Natural killer cell treated with Interleukin-12 subunit alpha and Interleukin-12 subunit beta and Interleukin-15 and Interleukin-18, amount 100 ng/mL, for 72 hours (primary cell): Measurements from ENCODE around the gene IL19. TPM values are rescaled to one million over a fixed set of nuclear protein-coding genes. Genes with fewer than 3 reads are reported as not detected.

Experiments
- ATAC-seq, 2 donors: fragments of 150-1000 bp; cut with Tn5 transposase in 1 of 2; sonication (Bioruptor Pico), chemical (Tn5 transposase) in 1 of 2; 2 replicates each; pipeline ENCODE4 v1.10.0; 2021
- DNase-seq: peaks from one replicate; pipeline ENCODE4 v3.0.0; 2022; ENCODE audit warnings: low spot score
- H3K27ac Mint-ChIP-seq, 2 donors: 1 replicate in 1 of 2; 2 replicates in 1 of 2; pipeline ENCODE4 v1.8.0; 2022; ENCODE audit warnings: mixed read lengths in 2 of 2, mild to moderate bottlenecking in 1 of 2, moderate library complexity in 1 of 2
- H3K27me3 Mint-ChIP-seq, 2 donors: 1 replicate in 1 of 2; 2 replicates in 1 of 2; pipeline ENCODE4 v1.8.0; 2022; ENCODE audit warnings: mixed read lengths in 2 of 2
- H3K36me3 Mint-ChIP-seq: one replicate; pipeline ENCODE4 v1.8.0; 2022; ENCODE audit warnings: mixed read lengths
- H3K4me1 Mint-ChIP-seq, 2 donors: 1 replicate in 1 of 2; 2 replicates in 1 of 2; pipeline ENCODE4 v1.8.0; 2022; ENCODE audit warnings: low read depth in 2 of 2, mixed read lengths in 2 of 2, mild to moderate bottlenecking in 1 of 2
- H3K4me3 Mint-ChIP-seq: one replicate; pipeline ENCODE4 v1.8.0; 2022; ENCODE audit warnings: mixed read lengths
- H3K9me3 Mint-ChIP-seq: 2 replicates; pipeline ENCODE4 v1.8.0; 2022; ENCODE audit warnings: mixed read lengths
- total RNA-seq, 2 donors: library from RNA; stranded (reverse); gene quantifications; one replicate each; pipeline ENCODE4 v1.2.3, GENCODE V29; 2022

IL19 gene
- total RNA-seq, 2 donors from 2014 or later = not detected

GRCh38 chr1:206790502-206791250, 20.1 kb downstream of the IL19 start:
- H3K27me3 Mint-ChIP-seq = peaks cover 37 to 59% of the 10 kb centered on the region in 2 donors
- peaks cover 48 to 51% of the 10 kb centered on the region in 2 donors for H3K4me1 Mint-ChIP-seq
- ATAC-seq = no peak
- H3K9me3 Mint-ChIP-seq = no peaks in the 10 kb centered on the region
- peak overlapping the region in 1 of 2 donors; percentile 42 for H3K27ac Mint-ChIP-seq
- H3K36me3 Mint-ChIP-seq = no peaks in the 10 kb centered on the region
- no peak overlapping the region for H3K4me3 Mint-ChIP-seq
- no peak for DNase-seq

GRCh38 chr1:206792939-206793607, 22.5 kb downstream of the IL19 start:
- Mint-ChIP-seq H3K4me3 (no peak overlapping the region), H3K9me3 (no peaks in the 10 kb centered on the region), H3K4me1 (peaks cover 26 to 29% of the 10 kb centered on the region in 2 donors), H3K36me3 (no peaks in the 10 kb centered on the region), H3K27me3 (peaks cover 33 to 35% of the 10 kb centered on the region in 2 donors), H3K27ac (no peak overlapping the region)
- no peak for DNase-seq
- no peak for ATAC-seq

- ATAC-seq (no peak), DNase-seq (no peak)
- Mint-ChIP-seq H3K27ac (peak overlapping the region in 1 of 2 donors; percentile 35), H3K4me1 (peaks cover 25 to 30% of the 10 kb centered on the region in 2 donors), H3K27me3 (peaks cover 30 to 34% of the 10 kb centered on the region in 2 donors), H3K9me3 (no peaks in the 10 kb centered on the region), H3K4me3 (no peak overlapping the region), H3K36me3 (no peaks in the 10 kb centered on the region)
These were observed 23.0 kb downstream of the IL19 start for GRCh38 chr1:206793620-206794019.

GRCh38 chr1:206794294-206794908, 23.8 kb downstream of the IL19 start:
- Mint-ChIP-seq H3K27ac (peak overlapping the region in 1 of 2 donors; percentile 35), H3K4me1 (peaks cover 25 to 30% of the 10 kb centered on the region in 2 donors), H3K27me3 (peaks cover 23 to 37% of the 10 kb centered on the region in 2 donors), H3K36me3 (no peaks in the 10 kb centered on the region), H3K4me3 (no peak overlapping the region), H3K9me3 (no peaks in the 10 kb centered on the region)
- ATAC-seq = no peak
- DNase-seq = no peak

- Mint-ChIP-seq H3K36me3 (no peaks in the 10 kb centered on the region), H3K27ac (no peak overlapping the region), H3K9me3 (no peaks in the 10 kb centered on the region), H3K27me3 (peaks cover 19 to 33% of the 10 kb centered on the region in 2 donors), H3K4me3 (no peak overlapping the region), H3K4me1 (peaks cover 24 to 29% of the 10 kb centered on the region in 2 donors)
- ATAC-seq = no peak
- DNase-seq = no peak
These were observed 25.5 kb downstream of the IL19 start for GRCh38 chr1:206796116-206796515.

- no peak overlapping the region for H3K27ac Mint-ChIP-seq
- ATAC-seq (no peak), DNase-seq (no peak)
- peaks cover 25 to 39% of the 10 kb centered on the region in 2 donors for H3K27me3 Mint-ChIP-seq
- H3K4me1 Mint-ChIP-seq = peaks cover 25 to 31% of the 10 kb centered on the region in 2 donors
- H3K4me3 Mint-ChIP-seq = no peak overlapping the region
- H3K36me3 Mint-ChIP-seq = no peaks in the 10 kb centered on the region
- H3K9me3 Mint-ChIP-seq = no peaks in the 10 kb centered on the region
These were observed 26.4 kb downstream of the IL19 start for GRCh38 chr1:206796981-206797402.

GRCh38 chr1:206797534-206798383, 27.2 kb downstream of the IL19 start:
- Mint-ChIP-seq H3K27ac (no peak overlapping the region), H3K4me3 (no peak overlapping the region), H3K9me3 (no peaks in the 10 kb centered on the region), H3K4me1 (peaks cover 27 to 32% of the 10 kb centered on the region in 2 donors), H3K36me3 (no peaks in the 10 kb centered on the region), H3K27me3 (peaks cover 25 to 38% of the 10 kb centered on the region in 2 donors)
- ATAC-seq (peak in 1 of 2 donors; percentile 49), DNase-seq (no peak)

- Mint-ChIP-seq H3K36me3 (no peaks in the 10 kb centered on the region), H3K27ac (no peak overlapping the region), H3K4me3 (no peak overlapping the region), H3K9me3 (no peaks in the 10 kb centered on the region), H3K27me3 (peaks cover 25 to 39% of the 10 kb centered on the region in 2 donors), H3K4me1 (peaks cover 31 to 39% of the 10 kb centered on the region in 2 donors)
- ATAC-seq = no peak
- no peak for DNase-seq
These were observed 27.9 kb downstream of the IL19 start for GRCh38 chr1:206798384-206798996.

- Mint-ChIP-seq H3K4me1 (peaks cover 29 to 38% of the 10 kb centered on the region in 2 donors), H3K27ac (no peak overlapping the region), H3K27me3 (peaks cover 22 to 35% of the 10 kb centered on the region in 2 donors), H3K9me3 (no peaks in the 10 kb centered on the region), H3K36me3 (no peaks in the 10 kb centered on the region), H3K4me3 (no peak overlapping the region)
- DNase-seq (no peak), ATAC-seq (no peak)
These were observed 28.7 kb downstream of the IL19 start for GRCh38 chr1:206799311-206799710.

- H3K27me3 Mint-ChIP-seq = peaks cover 18 to 34% of the 10 kb centered on the region in 2 donors
- no peaks in the 10 kb centered on the region for H3K9me3 Mint-ChIP-seq
- no peak overlapping the region for H3K4me3 Mint-ChIP-seq
- peaks cover 28 to 41% of the 10 kb centered on the region in 2 donors for H3K4me1 Mint-ChIP-seq
- H3K36me3 Mint-ChIP-seq = no peaks in the 10 kb centered on the region
- ATAC-seq (no peak), DNase-seq (no peak)
- H3K27ac Mint-ChIP-seq = peak overlapping the region; percentile 8 to 24
These were observed 29.8 kb downstream of the IL19 start for GRCh38 chr1:206800411-206800810.

- no peak overlapping the region for H3K4me3 Mint-ChIP-seq
- ATAC-seq (no peak), DNase-seq (no peak)
- H3K27me3 Mint-ChIP-seq = peaks cover 18 to 32% of the 10 kb centered on the region in 2 donors
- H3K27ac Mint-ChIP-seq = peak overlapping the region; percentile 24 to 75
- H3K36me3 Mint-ChIP-seq = no peaks in the 10 kb centered on the region
- peaks cover 28 to 42% of the 10 kb centered on the region in 2 donors for H3K4me1 Mint-ChIP-seq
- no peaks in the 10 kb centered on the region for H3K9me3 Mint-ChIP-seq
These were observed 30.3 kb downstream of the IL19 start for GRCh38 chr1:206800891-206801290.

GRCh38 chr1:206801467-206801866, 30.9 kb downstream of the IL19 start:
- DNase-seq (no peak), ATAC-seq (no peak)
- Mint-ChIP-seq H3K9me3 (no peaks in the 10 kb centered on the region), H3K27ac (peak overlapping the region in 1 of 2 donors; percentile 75), H3K36me3 (no peaks in the 10 kb centered on the region), H3K4me3 (no peak overlapping the region), H3K27me3 (peaks cover 18 to 32% of the 10 kb centered on the region in 2 donors), H3K4me1 (peaks cover 28 to 42% of the 10 kb centered on the region in 2 donors)

GRCh38 chr1:206802401-206802800, 31.8 kb downstream of the IL19 start:
- peaks cover 18 to 39% of the 10 kb centered on the region in 2 donors for H3K27me3 Mint-ChIP-seq
- H3K27ac Mint-ChIP-seq = peak overlapping the region; percentile 2 to 13
- ATAC-seq (no peak), DNase-seq (no peak)
- no peaks in the 10 kb centered on the region for H3K36me3 Mint-ChIP-seq
- no peaks in the 10 kb centered on the region for H3K9me3 Mint-ChIP-seq
- peaks cover 28 to 42% of the 10 kb centered on the region in 2 donors for H3K4me1 Mint-ChIP-seq
- peak overlapping the region; percentile 26 for H3K4me3 Mint-ChIP-seq
